ENCODE data around the gene IZUMO4.

DNA sequence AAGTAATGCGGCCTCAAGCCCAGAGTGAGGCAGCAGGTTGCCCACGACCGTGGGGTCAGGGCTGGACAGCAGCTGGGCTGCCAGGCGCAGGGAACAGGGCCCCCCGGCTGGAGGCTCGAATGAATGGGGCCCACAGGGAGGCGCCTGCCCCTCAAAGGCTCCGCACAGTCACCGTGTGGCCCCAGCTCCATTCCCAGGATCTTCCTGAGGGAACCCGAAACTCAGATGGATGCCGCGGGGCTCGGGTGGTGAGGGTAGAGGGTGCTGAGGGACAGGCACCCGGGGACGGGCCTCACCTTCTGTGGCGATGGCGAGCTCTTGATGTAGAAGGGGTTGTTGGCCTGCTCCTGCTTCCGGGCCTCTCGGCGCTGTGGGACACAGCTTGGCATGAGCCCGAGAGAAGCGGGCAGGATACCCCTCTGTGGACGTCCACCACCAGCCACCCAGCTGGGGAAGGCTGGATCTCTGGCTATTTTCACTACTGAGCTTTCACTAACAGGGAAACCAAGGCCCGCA is 19.3 kb downstream of the IZUMO4 start:
- TF ChIP-seq CTCF (IDR thresholded peaks at IDR 0.05) (no peak), EZH2 (IDR thresholded peaks at IDR 0.05; ENCODE audit: borderline replicate concordance, insufficient read depth, low read depth, low read length, poor library complexity, severe bottlenecking) (no peak)

All from B cell (primary cell).